OCI-LY7 (cell line): ENCODE measurements around the gene PHF14. TPM values are rescaled to one million over a fixed set of nuclear protein-coding genes. Genes with fewer than 3 reads are reported as not detected.

Source experiments
- BruUV-seq: library from RNA; stranded (reverse); fragments of 400-500 nt; replicated peaks from 2 replicates; lab custom pipeline; 2021; lab: Mats Ljungman, UMichigan
- CTCF ChIA-PET: fragments of 300-600 bp; sonication (Branson Sonifier 250); formaldehyde crosslinking; loops from one replicate; lab custom pipeline; 2022; ENCODE audit warnings: antibody characterized with exemption; ENCODE audit not compliant: unreplicated experiment; lab: Charles Lee
- POLR2A ChIA-PET: fragments of 300-600 bp; sonication (Branson Sonifier 250); formaldehyde crosslinking; loops from one replicate; lab custom pipeline; 2022; ENCODE audit warnings: antibody characterized with exemption; lab: Charles Lee
- DNase-seq: peaks from one replicate; pipeline ENCODE4 v3.0.0-alpha.2; 2015; ENCODE audit warnings: low spot score
- H2AFZ ChIP-seq: fragments of 200-600 bp; sonication (generic), shearing (Covaris generic); 2 replicates; pipeline ENCODE4 v1.6.1; 2014; ENCODE audit warnings: mild to moderate bottlenecking, antibody characterized with exemption, low read length, moderate library complexity
- H3K27ac ChIP-seq: fragments of 200-600 bp; sonication (generic); 2 replicates; pipeline ENCODE4 v1.5.1; 2014; ENCODE audit warnings: mixed run types, low read depth, mild to moderate bottlenecking, moderate library complexity, low read length, inconsistent platforms; ENCODE audit not compliant: poor library complexity, severe bottlenecking
- H3K36me3 ChIP-seq: fragments of 200-600 bp; sonication (generic); 2 replicates; pipeline ENCODE4 v1.6.1; 2014; ENCODE audit warnings: mild to moderate bottlenecking, antibody characterized with exemption, low read length, moderate library complexity, mixed read lengths; ENCODE audit not compliant: insufficient read depth
- H3K4me1 ChIP-seq: fragments of 200-600 bp; sonication (generic); 2 replicates; pipeline ENCODE4 v1.5.1; 2014; ENCODE audit warnings: mild to moderate bottlenecking, low read length; ENCODE audit not compliant: insufficient read depth, poor library complexity, severe bottlenecking
- H3K4me2 ChIP-seq: fragments of 200-600 bp; sonication (generic); 2 replicates; pipeline ENCODE4 v1.6.1; 2014; ENCODE audit warnings: mild to moderate bottlenecking, low read length
- H3K4me3 ChIP-seq: fragments of 200-600 bp; sonication (generic); 2 replicates; pipeline ENCODE4 v1.5.1; 2014; ENCODE audit warnings: mild to moderate bottlenecking, low read depth, low read length; ENCODE audit not compliant: poor library complexity, severe bottlenecking
- H3K79me2 ChIP-seq: fragments of 200-600 bp; sonication (generic); 2 replicates; pipeline ENCODE4 v1.6.1; 2016; ENCODE audit warnings: low read depth, mild to moderate bottlenecking, low read length, moderate library complexity, mixed read lengths; ENCODE audit not compliant: insufficient read depth
- H3K9me2 ChIP-seq: fragments of 200-600 bp; sonication (generic); 2 replicates; pipeline ENCODE4 v1.6.1; 2016; ENCODE audit warnings: mild to moderate bottlenecking, low read length, mixed read lengths; ENCODE audit not compliant: insufficient read depth
- H3K9me3 ChIP-seq: fragments of 200-600 bp; sonication (generic); 2 replicates; pipeline ENCODE4 v1.6.1; 2014; ENCODE audit warnings: mild to moderate bottlenecking, mixed run types, low read length, mixed read lengths
- H4K20me1 ChIP-seq: fragments of 200-600 bp; sonication (generic); 2 replicates; pipeline ENCODE4 v1.6.1; 2014; ENCODE audit warnings: mild to moderate bottlenecking, antibody characterized with exemption, low read length, moderate library complexity, mixed read lengths; ENCODE audit not compliant: insufficient read depth
- EZH2phosphoT487 ChIP-seq: fragments of 200-600 bp; sonication (generic); IDR thresholded peaks from 2 replicates; pipeline ENCODE4 v1.6.1; 2018; ENCODE audit warnings: low read depth, borderline replicate concordance, mild to moderate bottlenecking, mixed run types, antibody characterized with exemption, low read length, moderate library complexity, mixed read lengths
- intact Hi-C: fragments of 100-400 bp; cut with micrococcal nuclease; formaldehyde crosslinking; loops from one replicate; pipeline ENCODE4 v1.10.0; 2022; ENCODE audit not compliant: unreplicated experiment
- total RNA-seq, 2 experiments: library from RNA; depleted of rRNA in 1 of 2; stranded (reverse); fragments of >200 nt in 1 of 2; shearing (Covaris generic) in 1 of 2; gene quantifications; 2 replicates each; pipeline ENCODE4 v1.2.3, GENCODE V29; 2014 to 2022
- TF ChIP-seq, protein P1 (sequence below): fragments of 200-600 bp; sonication (generic); conservative IDR thresholded peaks from 2 replicates; pipeline ENCODE4 v1.5.1; 2014; ENCODE audit warnings: mild to moderate bottlenecking, antibody characterized with exemption, low read length, moderate library complexity, mixed read lengths

The PHF14 gene
- total RNA-seq, 2 experiments from 2014 or later, result 39.9 to 55.5 TPM

- Histone ChIP-seq H3K27ac (no peak overlapping the region), H3K9me2 (no peaks in the 10 kb centered on the region), H3K79me2 (no peaks in the 10 kb centered on the region), H3K4me2 (no peak overlapping the region), H2AFZ (no peak overlapping the region), H3K4me3 (no peak overlapping the region), H3K4me1 (no peaks in the 10 kb centered on the region), H3K9me3 (no peaks in the 10 kb centered on the region), H4K20me1 (no peaks in the 10 kb centered on the region), H3K36me3 (peaks cover 73% of the 10 kb centered on the region)
- ChIA-PET CTCF (no interaction called here), POLR2A (no interaction called here)
- no TSS peak for BruUV-seq
- intact Hi-C loops, result no loop called here
- DNase-seq, result no peak
- TF ChIP-seq EZH2phosphoT487, result no peak
- TF ChIP-seq, protein P1, sequence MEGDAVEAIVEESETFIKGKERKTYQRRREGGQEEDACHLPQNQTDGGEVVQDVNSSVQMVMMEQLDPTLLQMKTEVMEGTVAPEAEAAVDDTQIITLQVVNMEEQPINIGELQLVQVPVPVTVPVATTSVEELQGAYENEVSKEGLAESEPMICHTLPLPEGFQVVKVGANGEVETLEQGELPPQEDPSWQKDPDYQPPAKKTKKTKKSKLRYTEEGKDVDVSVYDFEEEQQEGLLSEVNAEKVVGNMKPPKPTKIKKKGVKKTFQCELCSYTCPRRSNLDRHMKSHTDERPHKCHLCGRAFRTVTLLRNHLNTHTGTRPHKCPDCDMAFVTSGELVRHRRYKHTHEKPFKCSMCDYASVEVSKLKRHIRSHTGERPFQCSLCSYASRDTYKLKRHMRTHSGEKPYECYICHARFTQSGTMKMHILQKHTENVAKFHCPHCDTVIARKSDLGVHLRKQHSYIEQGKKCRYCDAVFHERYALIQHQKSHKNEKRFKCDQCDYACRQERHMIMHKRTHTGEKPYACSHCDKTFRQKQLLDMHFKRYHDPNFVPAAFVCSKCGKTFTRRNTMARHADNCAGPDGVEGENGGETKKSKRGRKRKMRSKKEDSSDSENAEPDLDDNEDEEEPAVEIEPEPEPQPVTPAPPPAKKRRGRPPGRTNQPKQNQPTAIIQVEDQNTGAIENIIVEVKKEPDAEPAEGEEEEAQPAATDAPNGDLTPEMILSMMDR, result no peak
Measured at GRCh38 chr7:11035661-11036060, 62.0 kb downstream of the PHF14 start.

DNA sequence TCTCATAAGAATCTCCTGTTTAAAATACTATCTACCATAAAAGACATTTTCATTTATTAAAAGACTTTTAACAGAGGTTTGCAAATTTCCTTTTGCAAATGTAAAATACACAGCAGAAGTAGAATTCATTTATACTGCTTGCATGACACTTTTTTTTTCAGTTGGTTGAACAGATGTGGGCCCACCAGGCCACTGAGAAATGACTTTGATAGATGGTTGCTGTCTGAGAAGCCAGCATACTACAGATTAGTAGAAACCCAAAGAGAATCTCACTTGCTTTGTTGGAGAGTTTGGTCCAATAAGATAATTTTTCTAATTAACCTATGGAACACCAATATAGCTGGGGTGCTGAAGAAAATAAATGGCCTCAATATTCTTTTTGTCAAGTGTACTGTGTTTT lies 66.3 kb downstream of the PHF14 start:
- Histone ChIP-seq H3K4me2 (no peak overlapping the region), H3K9me2 (no peaks in the 10 kb centered on the region), H3K27ac (no peak overlapping the region), H2AFZ (no peak overlapping the region), H3K9me3 (no peaks in the 10 kb centered on the region), H3K36me3 (peaks cover 86% of the 10 kb centered on the region), H3K79me2 (0 out of 2 replicates have a peak, but pooled peaks cover 4% of the 10 kb centered on the region), H3K4me3 (no peak overlapping the region), H3K4me1 (no peaks in the 10 kb centered on the region), H4K20me1 (no peaks in the 10 kb centered on the region)
- ChIA-PET POLR2A (interaction anchor here (0.6 to 2.1 kb wide), 2 partner anchors 10 to 24 kb away, joined by 3 to 15 read pairs; no protein-coding TSS in a partner anchor), CTCF (no interaction called here)
- no peak for DNase-seq
- no TSS peak for BruUV-seq
- intact Hi-C loops, result no loop called here
- no peak for TF ChIP-seq EZH2phosphoT487

DNA sequence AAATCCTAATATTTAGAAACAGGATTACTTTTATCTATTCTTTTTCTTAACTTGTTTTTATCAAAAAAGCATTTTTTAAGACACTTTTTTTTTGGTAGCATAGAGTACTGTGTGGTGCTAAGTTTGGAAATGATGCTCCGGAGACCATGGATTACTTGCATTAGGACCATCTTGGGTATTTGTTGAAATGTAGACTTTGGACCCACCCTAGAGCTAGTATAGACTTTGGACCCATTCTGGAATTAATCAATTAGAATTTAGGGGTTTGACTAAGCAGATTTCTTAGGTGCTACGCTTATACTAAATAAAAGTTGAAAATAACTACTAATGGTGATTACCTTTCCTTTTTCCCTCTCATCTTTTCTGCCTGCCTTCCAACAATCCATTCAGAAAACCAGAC lies 80.4 kb downstream of the PHF14 start:
- ChIA-PET POLR2A (interaction anchor here (0.6 kb wide), 4 partner anchors 17 to 230 kb away, joined by 3 read pairs; no protein-coding TSS in a partner anchor), CTCF (no interaction called here)
- H3K79me2 ChIP-seq, result no peaks in the 10 kb centered on the region
- intact Hi-C loops, result no loop called here
- TF ChIP-seq EZH2phosphoT487, result no peak
- TF ChIP-seq, protein P1, result no peak
- H3K4me3 ChIP-seq, result no peak overlapping the region
- no peaks in the 10 kb centered on the region for H3K9me3 ChIP-seq
- no peak overlapping the region for H3K4me2 ChIP-seq
- H3K36me3 ChIP-seq, result peaks cover 65% of the 10 kb centered on the region
- DNase-seq, result no peak
- H3K4me1 ChIP-seq, result no peaks in the 10 kb centered on the region
- no peaks in the 10 kb centered on the region for H3K9me2 ChIP-seq
- no TSS peak for BruUV-seq
- H2AFZ ChIP-seq, result no peak overlapping the region
- no peaks in the 10 kb centered on the region for H4K20me1 ChIP-seq
- no peak overlapping the region for H3K27ac ChIP-seq
